Measurements from ENCODE around the gene CNIH2. TPM values are rescaled to one million over a fixed set of nuclear protein-coding genes. Genes with fewer than 3 reads are reported as not detected.

Gene CNIH2
- total and polyA plus RNA-seq, 9 of the 15 experiments (the other 6 are each of a cell fraction or from before 2014, with no cell fraction given): 0.26 to 0.89 (median 0.40) TPM; not detected in 4

DNA sequence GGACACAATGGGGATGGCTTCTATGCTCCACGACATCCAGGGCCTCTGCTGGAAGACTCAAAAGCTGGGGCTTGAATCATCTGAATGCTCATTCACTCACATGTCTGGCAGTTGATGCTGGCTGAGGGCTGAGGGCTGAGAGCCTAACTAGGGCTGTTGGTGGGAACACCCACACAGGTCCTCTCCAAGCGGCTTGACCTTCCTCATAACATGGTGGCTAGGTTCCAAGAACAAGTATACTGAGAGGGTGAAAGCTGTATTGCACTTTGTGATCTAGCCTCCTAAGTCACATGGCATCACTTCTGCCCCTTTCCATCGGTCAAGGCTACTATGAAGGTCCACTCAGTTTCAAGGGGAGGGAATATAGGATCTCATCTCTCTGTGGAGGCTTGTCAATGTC lies 21.2 kb downstream of the CNIH2 start:
- no peaks in the 10 kb centered on the region for H4K20me1 ChIP-seq (replicated peaks; ENCODE audit: control insufficient read depth, insufficient read depth, low read length)
- peaks cover 0 to 8% of the 10 kb centered on the region in 2 experiments; a peak in 2 of 5 replicates for H3K27me3 ChIP-seq (ENCODE audit: control insufficient read depth in 2 of 2, insufficient read depth in 2 of 2, low read length in 2 of 2)
- ChIA-PET POLR2A (interaction anchor here (4.3 kb wide), 1 partner anchor 11 kb away, joined by 18 read pairs; the partner anchor contains the start of gene YIF1A), CTCF (ENCODE audit: low intra/inter-chr PET ratio) (no interaction called here)
- peak; percentile 37; the same call in 1 of the 3 replicates for ATAC-seq
- DNase-seq (ENCODE audit: extremely low read depth in 1 of 4, low spot score in 3 of 4): no peak
- peak; percentile 35 for FAIRE-seq
- H3K4me2 ChIP-seq (ENCODE audit: insufficient read depth, low read length): no peak overlapping the region
- H3K36me3 ChIP-seq (ENCODE audit: control insufficient read depth, insufficient read depth, low read length): no peaks in the 10 kb centered on the region
- 0% methylated on average over 3 of the region's 3 CpGs for WGBS (ENCODE audit: insufficient coverage, low coverage, missing lambda C conversion rate)
- peaks cover 0 to 22% of the 10 kb centered on the region in 2 experiments; a peak in 1 of 5 replicates for H3K4me1 ChIP-seq (replicated peaks in 1 of 2; ENCODE audit: control insufficient read depth in 2 of 2, insufficient read depth in 2 of 2, low read length in 2 of 2)
- no peaks in the 10 kb centered on the region for H3K79me2 ChIP-seq (ENCODE audit: control insufficient read depth, insufficient read depth, low read length)
- H2AFZ ChIP-seq (ENCODE audit: low read depth, low read length): no peak overlapping the region; the same call in 1 of the 2 replicates
- intact Hi-C loops (cut with micrococcal nuclease): no loop called here
- no TSS peak for BruUV-seq (replicated peaks)
- H3K9me1 ChIP-seq (ENCODE audit: control insufficient read depth, insufficient read depth, low read length): peaks cover 3% of the 10 kb centered on the region
- H3K9ac ChIP-seq (ENCODE audit: insufficient read depth in 1 of 2, low read depth in 2 of 2, low read length in 2 of 2): peak overlapping the region in 1 of 2 experiments; percentile 48; a peak in 1 of 4 replicates
- H3K27ac ChIP-seq (ENCODE audit: extremely low read depth, low read depth, low read length): no peak overlapping the region
- no peak overlapping the region for H3K4me3 ChIP-seq
- no peaks in the 10 kb centered on the region for H3K9me3 ChIP-seq (replicated peaks; ENCODE audit: control insufficient read depth, insufficient read depth, low read depth, low read length)
- in situ Hi-C loops (cut with MboI): no loop called here
- TF ChIP-seq, protein P1, sequence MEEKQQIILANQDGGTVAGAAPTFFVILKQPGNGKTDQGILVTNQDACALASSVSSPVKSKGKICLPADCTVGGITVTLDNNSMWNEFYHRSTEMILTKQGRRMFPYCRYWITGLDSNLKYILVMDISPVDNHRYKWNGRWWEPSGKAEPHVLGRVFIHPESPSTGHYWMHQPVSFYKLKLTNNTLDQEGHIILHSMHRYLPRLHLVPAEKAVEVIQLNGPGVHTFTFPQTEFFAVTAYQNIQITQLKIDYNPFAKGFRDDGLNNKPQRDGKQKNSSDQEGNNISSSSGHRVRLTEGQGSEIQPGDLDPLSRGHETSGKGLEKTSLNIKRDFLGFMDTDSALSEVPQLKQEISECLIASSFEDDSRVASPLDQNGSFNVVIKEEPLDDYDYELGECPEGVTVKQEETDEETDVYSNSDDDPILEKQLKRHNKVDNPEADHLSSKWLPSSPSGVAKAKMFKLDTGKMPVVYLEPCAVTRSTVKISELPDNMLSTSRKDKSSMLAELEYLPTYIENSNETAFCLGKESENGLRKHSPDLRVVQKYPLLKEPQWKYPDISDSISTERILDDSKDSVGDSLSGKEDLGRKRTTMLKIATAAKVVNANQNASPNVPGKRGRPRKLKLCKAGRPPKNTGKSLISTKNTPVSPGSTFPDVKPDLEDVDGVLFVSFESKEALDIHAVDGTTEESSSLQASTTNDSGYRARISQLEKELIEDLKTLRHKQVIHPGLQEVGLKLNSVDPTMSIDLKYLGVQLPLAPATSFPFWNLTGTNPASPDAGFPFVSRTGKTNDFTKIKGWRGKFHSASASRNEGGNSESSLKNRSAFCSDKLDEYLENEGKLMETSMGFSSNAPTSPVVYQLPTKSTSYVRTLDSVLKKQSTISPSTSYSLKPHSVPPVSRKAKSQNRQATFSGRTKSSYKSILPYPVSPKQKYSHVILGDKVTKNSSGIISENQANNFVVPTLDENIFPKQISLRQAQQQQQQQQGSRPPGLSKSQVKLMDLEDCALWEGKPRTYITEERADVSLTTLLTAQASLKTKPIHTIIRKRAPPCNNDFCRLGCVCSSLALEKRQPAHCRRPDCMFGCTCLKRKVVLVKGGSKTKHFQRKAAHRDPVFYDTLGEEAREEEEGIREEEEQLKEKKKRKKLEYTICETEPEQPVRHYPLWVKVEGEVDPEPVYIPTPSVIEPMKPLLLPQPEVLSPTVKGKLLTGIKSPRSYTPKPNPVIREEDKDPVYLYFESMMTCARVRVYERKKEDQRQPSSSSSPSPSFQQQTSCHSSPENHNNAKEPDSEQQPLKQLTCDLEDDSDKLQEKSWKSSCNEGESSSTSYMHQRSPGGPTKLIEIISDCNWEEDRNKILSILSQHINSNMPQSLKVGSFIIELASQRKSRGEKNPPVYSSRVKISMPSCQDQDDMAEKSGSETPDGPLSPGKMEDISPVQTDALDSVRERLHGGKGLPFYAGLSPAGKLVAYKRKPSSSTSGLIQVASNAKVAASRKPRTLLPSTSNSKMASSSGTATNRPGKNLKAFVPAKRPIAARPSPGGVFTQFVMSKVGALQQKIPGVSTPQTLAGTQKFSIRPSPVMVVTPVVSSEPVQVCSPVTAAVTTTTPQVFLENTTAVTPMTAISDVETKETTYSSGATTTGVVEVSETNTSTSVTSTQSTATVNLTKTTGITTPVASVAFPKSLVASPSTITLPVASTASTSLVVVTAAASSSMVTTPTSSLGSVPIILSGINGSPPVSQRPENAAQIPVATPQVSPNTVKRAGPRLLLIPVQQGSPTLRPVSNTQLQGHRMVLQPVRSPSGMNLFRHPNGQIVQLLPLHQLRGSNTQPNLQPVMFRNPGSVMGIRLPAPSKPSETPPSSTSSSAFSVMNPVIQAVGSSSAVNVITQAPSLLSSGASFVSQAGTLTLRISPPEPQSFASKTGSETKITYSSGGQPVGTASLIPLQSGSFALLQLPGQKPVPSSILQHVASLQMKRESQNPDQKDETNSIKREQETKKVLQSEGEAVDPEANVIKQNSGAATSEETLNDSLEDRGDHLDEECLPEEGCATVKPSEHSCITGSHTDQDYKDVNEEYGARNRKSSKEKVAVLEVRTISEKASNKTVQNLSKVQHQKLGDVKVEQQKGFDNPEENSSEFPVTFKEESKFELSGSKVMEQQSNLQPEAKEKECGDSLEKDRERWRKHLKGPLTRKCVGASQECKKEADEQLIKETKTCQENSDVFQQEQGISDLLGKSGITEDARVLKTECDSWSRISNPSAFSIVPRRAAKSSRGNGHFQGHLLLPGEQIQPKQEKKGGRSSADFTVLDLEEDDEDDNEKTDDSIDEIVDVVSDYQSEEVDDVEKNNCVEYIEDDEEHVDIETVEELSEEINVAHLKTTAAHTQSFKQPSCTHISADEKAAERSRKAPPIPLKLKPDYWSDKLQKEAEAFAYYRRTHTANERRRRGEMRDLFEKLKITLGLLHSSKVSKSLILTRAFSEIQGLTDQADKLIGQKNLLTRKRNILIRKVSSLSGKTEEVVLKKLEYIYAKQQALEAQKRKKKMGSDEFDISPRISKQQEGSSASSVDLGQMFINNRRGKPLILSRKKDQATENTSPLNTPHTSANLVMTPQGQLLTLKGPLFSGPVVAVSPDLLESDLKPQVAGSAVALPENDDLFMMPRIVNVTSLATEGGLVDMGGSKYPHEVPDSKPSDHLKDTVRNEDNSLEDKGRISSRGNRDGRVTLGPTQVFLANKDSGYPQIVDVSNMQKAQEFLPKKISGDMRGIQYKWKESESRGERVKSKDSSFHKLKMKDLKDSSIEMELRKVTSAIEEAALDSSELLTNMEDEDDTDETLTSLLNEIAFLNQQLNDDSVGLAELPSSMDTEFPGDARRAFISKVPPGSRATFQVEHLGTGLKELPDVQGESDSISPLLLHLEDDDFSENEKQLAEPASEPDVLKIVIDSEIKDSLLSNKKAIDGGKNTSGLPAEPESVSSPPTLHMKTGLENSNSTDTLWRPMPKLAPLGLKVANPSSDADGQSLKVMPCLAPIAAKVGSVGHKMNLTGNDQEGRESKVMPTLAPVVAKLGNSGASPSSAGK (IDR thresholded peaks at IDR 0.05): no peak
- TF ChIP-seq MCM5 (IDR thresholded peaks at IDR 0.05; ENCODE audit: low read depth) (no peak), SMARCB1 (IDR thresholded peaks at IDR 0.05; ENCODE audit: insufficient read length, low read depth) (no peak), CEBPG (CRISPR knock-in tag; IDR thresholded peaks at IDR 0.05) (no peak), CEBPG (tag; conservative IDR thresholded peaks at IDR 0.05 in 1 of 2, IDR thresholded peaks at IDR 0.05 in 1 of 2) (no peak), TCF7 (IDR thresholded peaks at IDR 0.05; ENCODE audit: borderline replicate concordance) (no peak), SMARCA4 (IDR thresholded peaks at IDR 0.05) (no peak), ZNF584 (CRISPR knock-in tag; IDR thresholded peaks at IDR 0.05; ENCODE audit: low read depth) (no peak)
- TF ChIP-seq, protein P2, sequence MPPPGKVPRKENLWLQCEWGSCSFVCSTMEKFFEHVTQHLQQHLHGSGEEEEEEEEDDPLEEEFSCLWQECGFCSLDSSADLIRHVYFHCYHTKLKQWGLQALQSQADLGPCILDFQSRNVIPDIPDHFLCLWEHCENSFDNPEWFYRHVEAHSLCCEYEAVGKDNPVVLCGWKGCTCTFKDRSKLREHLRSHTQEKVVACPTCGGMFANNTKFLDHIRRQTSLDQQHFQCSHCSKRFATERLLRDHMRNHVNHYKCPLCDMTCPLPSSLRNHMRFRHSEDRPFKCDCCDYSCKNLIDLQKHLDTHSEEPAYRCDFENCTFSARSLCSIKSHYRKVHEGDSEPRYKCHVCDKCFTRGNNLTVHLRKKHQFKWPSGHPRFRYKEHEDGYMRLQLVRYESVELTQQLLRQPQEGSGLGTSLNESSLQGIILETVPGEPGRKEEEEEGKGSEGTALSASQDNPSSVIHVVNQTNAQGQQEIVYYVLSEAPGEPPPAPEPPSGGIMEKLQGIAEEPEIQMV (tag; conservative IDR thresholded peaks at IDR 0.05; ENCODE audit: low read depth): no peak

All from K562 (cell line).